GM12878 (cell line): ENCODE data around the gene SEPTIN11. TPM values are rescaled to one million over a fixed set of nuclear protein-coding genes. Genes with fewer than 3 reads are reported as not detected.

Source experiments
- BHLHE40 ChIP-seq, 2 experiments: fragments of 450-650 bp in 1 of 2; IDR thresholded peaks; 2 replicates each; pipeline ENCODE4 v1.6.1; 2011 to 2017; ENCODE audit warnings: low read depth in 2 of 2, borderline replicate concordance in 1 of 2, improper control_type of control experiment in 1 of 2, low read length in 1 of 2, mild to moderate bottlenecking in 1 of 2
- CTCF ChIP-seq, 3 experiments: IDR thresholded peaks in 2 of 3; conservative IDR thresholded peaks in 1 of 3; 2 replicates each; pipeline ENCODE4 v1.5.1; 2011; ENCODE audit warnings: low read depth in 3 of 3, low read length in 3 of 3, mild to moderate bottlenecking in 3 of 3, control low read depth in 2 of 3, moderate library complexity in 2 of 3, inconsistent platforms in 1 of 3, mixed read lengths in 1 of 3; ENCODE audit not compliant: control insufficient read depth in 2 of 3, insufficient read depth in 1 of 3; ENCODE audit errors: extremely low read depth in 1 of 3
- CUX1 ChIP-seq: IDR thresholded peaks from 2 replicates; pipeline ENCODE4 v1.6.1; 2012; ENCODE audit warnings: improper control_type of control experiment, low read depth, low read length; ENCODE audit not compliant: insufficient replicate concordance
- E4F1 ChIP-seq: fragments of 450-650 bp; IDR thresholded peaks from 2 replicates; pipeline ENCODE4 v1.6.1; 2018; ENCODE audit warnings: borderline replicate concordance, mild to moderate bottlenecking; ENCODE audit not compliant: partially characterized antibody
- EGR1 ChIP-seq, 2 experiments: IDR thresholded peaks; 1 replicate in 1 of 2; 2 replicates in 1 of 2; pipeline ENCODE4 v1.6.1; 2011 to 2012; ENCODE audit warnings: low read depth in 2 of 2, low read length in 2 of 2, borderline replicate concordance in 1 of 2, mild to moderate bottlenecking in 1 of 2, moderate library complexity in 1 of 2
- HSF1 ChIP-seq: fragments of 150-350 bp; IDR thresholded peaks from 2 replicates; pipeline ENCODE4 v1.6.1; 2014; ENCODE audit warnings: mild to moderate bottlenecking, low read depth, low read length
- NFXL1 ChIP-seq: fragments of 450-650 bp; IDR thresholded peaks from 2 replicates; pipeline ENCODE4 v1.6.1; 2017; ENCODE audit warnings: antibody characterized with exemption, mild to moderate bottlenecking, borderline replicate concordance
- RAD21 ChIP-seq: IDR thresholded peaks from 2 replicates; pipeline ENCODE4 v1.6.1; 2011; ENCODE audit warnings: mild to moderate bottlenecking, low read depth, low read length, moderate library complexity; ENCODE audit not compliant: insufficient read depth
- RCOR1 ChIP-seq: conservative IDR thresholded peaks from 2 replicates; pipeline ENCODE4 v1.6.1; 2012; ENCODE audit warnings: low read depth, low read length, improper control_type of control experiment
- WRNIP1 ChIP-seq: IDR thresholded peaks from 2 replicates; pipeline ENCODE4 v1.6.1; 2011; ENCODE audit warnings: low read depth, low read length, improper control_type of control experiment, borderline replicate concordance
- ZNF207 ChIP-seq: fragments of 450-650 bp; IDR thresholded peaks from 2 replicates; pipeline ENCODE4 v1.6.1; 2014; ENCODE audit warnings: antibody characterized with exemption, mild to moderate bottlenecking, borderline replicate concordance
- polyA plus RNA-seq, 11 experiments: library from polyadenylated mRNA; depleted of rRNA in 4 of 11; unstranded in 6 of 11; stranded (reverse) in 5 of 11; fragments of >200 nt; fragmentation: Nextera tagmentation in 4 of 11; fragmentation: Illumina TruSeq in 1 of 11; extraction: Ambion mirVana in 4 of 11; extraction: Trizol in 1 of 11; gene quantifications; 1 replicate in 1 of 11; 2 replicates in 10 of 11; pipeline versions ENCODE4 v1.2.1 to v1.2.3, GENCODE V29; 2011 to 2016; ENCODE audit warnings: inconsistent platforms in 2 of 11, missing spikeins in 2 of 11, low read depth in 1 of 11
- total RNA-seq, 4 experiments: library from RNA; depleted of rRNA in 3 of 4; stranded (reverse); fragments of >200 nt in 3 of 4; fragmentation: Illumina TruSeq in 1 of 4; extraction: Trizol in 1 of 4; gene quantifications; 2 replicates each; pipeline versions ENCODE4 v1.2.1 to v1.2.3, GENCODE V29; 2013 to 2021

SEPTIN11 gene
- total and polyA plus RNA-seq, 10 of the 15 experiments (the other 5 are each of a cell fraction or from before 2014, with no cell fraction given) = 24.7 to 160 (median 91.3) TPM

- TF ChIP-seq E4F1 (no peak), NFXL1 (no peak), CUX1 (no peak), RCOR1 (no peak), BHLHE40 (IDR thresholded peaks at IDR 0.05; ENCODE audit: borderline replicate concordance in 1 of 2, low read depth in 2 of 2, low read length in 1 of 2) (no peak), ZNF207 (no peak), EGR1 (IDR thresholded peaks at IDR 0.05; ENCODE audit: borderline replicate concordance in 1 of 2, low read depth in 2 of 2, low read length in 2 of 2) (no peak), WRNIP1 (no peak), RAD21 (no peak), CTCF (IDR thresholded peaks at IDR 0.05 in 2 of 3, conservative IDR thresholded peaks at IDR 0.05 in 1 of 3; ENCODE audit: control insufficient read depth in 2 of 3, extremely low read depth in 1 of 3, insufficient read depth in 1 of 3, low read depth in 3 of 3, low read length in 3 of 3) (no peak), HSF1 (no peak)
Measured at GRCh38 chr4:76954489-76954888, 4.9 kb downstream of the SEPTIN11 start (continued).
